Heart left ventricle (tissue), 13 donors: ENCODE results near the gene GAL3ST2.

Source experiments
- CTCF ChIP-seq, 12 donors: fragments of 200-600 bp; sonication (generic) in 4 of 12; IDR thresholded peaks; one replicate each; pipeline versions ENCODE4 v1.5.0 to v1.8.0; 2018 to 2022; ENCODE audit warnings: antibody characterized with exemption in 12 of 12, mild to moderate bottlenecking in 5 of 12
- POLR2A ChIP-seq, 2 donors: fragments of 450-650 bp; IDR thresholded peaks; one replicate each; pipeline ENCODE4 v1.6.1; 2017; ENCODE audit warnings: antibody characterized with exemption in 2 of 2, mild to moderate bottlenecking in 2 of 2, moderate library complexity in 2 of 2
- donor health status: ischemic (EF 13 %, LVEDD 7.1; RV severe dilation, severe dysfunction).
- donor health status: DM: no; HTN: yes; CAD: no.
- donor health status: DM: no; HTN: no; CAD: no.
- donor health status: ischemic (EF 25% LVEDD 6.9; RV normal size, moderate dysfunction).
- donor health status: ischemic (EF 25% LVEDD 5.7; RV mildly dilated, moderate dysfunction).
- donor health status: ischemic (EF 35%, LVEDD 5.7; RV mildly dilated, moderate dysfunction).
- donor health status: nonischemic (EF 11% LVEDD 7.7; RV severe dilation, severe dysfunction).
- donor health status: DM: yes; HTN: yes; CAD: no.
- donor health status: PGD.
- donor health status: ischemic (EF 29% LVEDD 5.4; RV normal size, mild dysfunction).
- donor health status: nonischemic (EF 23%, LVEDD 6.1; RV moderate dilation, normal function).

DNA sequence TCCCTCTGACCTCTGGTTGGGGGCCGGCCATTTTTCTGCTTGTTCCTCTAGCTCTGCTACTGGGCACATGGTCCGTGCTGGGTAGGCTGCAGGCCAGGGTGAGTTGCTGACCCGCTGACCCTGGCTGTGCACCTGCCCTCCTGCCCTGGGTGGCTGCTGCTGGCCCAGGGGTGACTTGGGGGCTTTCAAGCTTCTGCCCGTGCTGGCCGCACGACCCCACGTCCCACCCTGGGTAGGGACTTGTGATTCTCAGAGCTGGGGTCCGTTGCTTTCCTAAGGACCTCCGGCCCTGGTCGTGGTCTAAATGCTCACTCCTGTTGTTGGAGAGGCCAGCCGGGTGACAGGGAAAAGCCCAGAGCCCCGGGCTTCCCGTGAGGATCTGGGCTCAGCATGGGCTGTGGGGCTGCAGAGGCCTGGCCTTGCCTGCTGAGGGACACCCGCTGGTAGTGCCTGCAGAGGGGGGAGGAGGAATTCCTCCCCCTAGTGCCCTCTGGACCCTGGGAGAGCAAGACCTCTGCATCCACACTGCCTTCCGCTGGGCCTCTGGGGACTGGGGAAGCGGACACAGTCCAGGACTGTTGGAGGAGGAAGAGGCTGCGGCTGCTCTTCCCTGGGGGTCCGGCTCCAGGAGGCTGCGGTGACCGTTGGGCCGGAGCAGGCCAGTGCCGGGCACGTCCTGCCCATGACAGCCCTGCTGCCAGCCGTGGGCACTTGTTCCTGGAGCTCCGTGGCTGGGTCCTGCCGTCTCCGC lies 6.3 kb upstream of the GAL3ST2 start:
- TF ChIP-seq CTCF (IDR thresholded peaks at IDR 0.05) = no peak
- TF ChIP-seq POLR2A (IDR thresholded peaks at IDR 0.05) = no peak
